HG03565 (cell line): Measurements from ENCODE around the gene CCDC40.

Experiments used
- ATAC-seq: cut with Tn5 transposase; IDR thresholded peaks from one replicate; pipeline ENCODE4 v1.9.1; 2021; ENCODE audit warnings: mild to moderate bottlenecking, moderate library complexity; ENCODE audit not compliant: unreplicated experiment

Gene CCDC40

GRCh38 chr17:80100035-80100323 lies 63.5 kb downstream of the CCDC40 start:
- no peak for ATAC-seq

- peak; percentile 59 for ATAC-seq
Measured at GRCh38 chr17:80101011-80101945, 64.8 kb downstream of the CCDC40 start, which contains the start of gene GAA. TSS of gene GAA (plus strand) at chr17:80101581. CDS start at chr17:80104587, 3,006 bp downstream.

GRCh38 chr17:80101946-80102663 lies 65.7 kb downstream of the CCDC40 start:
- peak; percentile 14 for ATAC-seq

GRCh38 chr17:80102664-80103448 lies 66.4 kb downstream of the CCDC40 start:
- no peak for ATAC-seq

GRCh38 chr17:80103449-80104085 lies 67.1 kb downstream of the CCDC40 start:
- ATAC-seq: no peak

GRCh38 chr17:80104321-80104955 lies 68.0 kb downstream of the CCDC40 start:
- no peak for ATAC-seq

GRCh38 chr17:80104956-80105375 lies 68.5 kb downstream of the CCDC40 start:
- ATAC-seq: no peak

- no peak for ATAC-seq
Measured at GRCh38 chr17:80105762-80106161, 69.3 kb downstream of the CCDC40 start.

GRCh38 chr17:80106176-80106575 lies 69.7 kb downstream of the CCDC40 start:
- ATAC-seq: no peak

GRCh38 chr17:80106751-80107150 lies 70.3 kb downstream of the CCDC40 start:
- ATAC-seq: no peak

GRCh38 chr17:80107231-80108021 lies 71.0 kb downstream of the CCDC40 start:
- ATAC-seq: no peak

- ATAC-seq: no peak
Measured at GRCh38 chr17:80108036-80108971, 71.9 kb downstream of the CCDC40 start.

GRCh38 chr17:80109066-80109660 lies 72.7 kb downstream of the CCDC40 start:
- ATAC-seq: no peak

GRCh38 chr17:80109713-80110446 lies 73.4 kb downstream of the CCDC40 start:
- ATAC-seq: no peak

- ATAC-seq: no peak
Measured at GRCh38 chr17:80110447-80110812, 74.0 kb downstream of the CCDC40 start.

GRCh38 chr17:80110927-80111701 lies 74.7 kb downstream of the CCDC40 start:
- no peak for ATAC-seq
